Measurements from ENCODE around the gene SOX13.

SOX13 gene

GRCh38 chr1:204154568-204155255 is 81.8 kb downstream of the SOX13 start:
- no peak for DNase-seq

DNA sequence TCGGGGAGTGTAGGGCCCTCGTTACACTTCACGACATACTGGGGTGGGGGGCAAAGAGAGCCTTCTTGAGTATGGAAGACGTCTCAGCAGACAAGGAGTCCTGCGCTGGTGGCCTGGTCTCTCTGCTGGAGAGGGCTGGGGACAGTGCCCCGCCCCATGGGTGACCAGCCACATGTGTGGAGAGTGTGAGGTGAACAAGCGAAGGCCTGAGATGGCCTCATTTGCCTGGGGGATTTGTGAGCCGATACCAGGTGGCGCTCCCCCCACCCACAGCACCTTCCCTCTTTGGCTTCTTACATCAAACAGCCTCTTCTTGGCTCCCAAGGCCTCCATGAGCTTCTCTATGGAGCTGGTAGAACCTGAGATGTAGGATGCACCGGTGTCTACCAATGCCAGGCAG is 83.0 kb downstream of the SOX13 start:
- DNase-seq: no peak

GRCh38 chr1:204157962-204158361 is 85.0 kb downstream of the SOX13 start:
- no peak for DNase-seq

- DNase-seq: no peak
Observed at GRCh38 chr1:204161609-204162493, 88.9 kb downstream of the SOX13 start.

- peak; percentile 77 for DNase-seq
Observed at GRCh38 chr1:204162494-204163074, 89.7 kb downstream of the SOX13 start.

GRCh38 chr1:204166219-204166618 is 93.3 kb downstream of the SOX13 start, which contains the start of gene REN:
TSS of gene REN (minus strand) at chr1:204166337. CDS start at chr1:204166293, 44 bp downstream.
- DNase-seq: no peak

GRCh38 chr1:204167730-204168129 is 94.8 kb downstream of the SOX13 start:
- DNase-seq: no peak

DNA sequence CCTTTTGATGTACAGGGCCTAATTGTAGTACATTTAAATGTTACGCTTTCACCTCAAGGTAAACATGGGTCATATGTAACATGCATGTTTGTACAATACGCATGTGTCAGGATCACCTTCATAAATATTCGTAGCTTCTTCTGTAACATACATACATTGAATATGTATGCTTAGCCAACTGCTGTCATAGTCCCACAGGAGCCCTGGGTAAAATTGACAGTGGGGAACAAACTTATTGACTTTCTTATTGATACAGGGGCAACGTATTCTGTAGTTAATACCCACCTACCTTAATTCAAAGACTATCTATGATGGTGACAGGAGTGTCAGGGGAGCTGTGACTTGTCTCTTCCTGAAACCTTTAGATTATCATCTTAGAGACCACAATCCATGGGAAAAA is 96.9 kb downstream of the SOX13 start:
- no peak for DNase-seq

DNA sequence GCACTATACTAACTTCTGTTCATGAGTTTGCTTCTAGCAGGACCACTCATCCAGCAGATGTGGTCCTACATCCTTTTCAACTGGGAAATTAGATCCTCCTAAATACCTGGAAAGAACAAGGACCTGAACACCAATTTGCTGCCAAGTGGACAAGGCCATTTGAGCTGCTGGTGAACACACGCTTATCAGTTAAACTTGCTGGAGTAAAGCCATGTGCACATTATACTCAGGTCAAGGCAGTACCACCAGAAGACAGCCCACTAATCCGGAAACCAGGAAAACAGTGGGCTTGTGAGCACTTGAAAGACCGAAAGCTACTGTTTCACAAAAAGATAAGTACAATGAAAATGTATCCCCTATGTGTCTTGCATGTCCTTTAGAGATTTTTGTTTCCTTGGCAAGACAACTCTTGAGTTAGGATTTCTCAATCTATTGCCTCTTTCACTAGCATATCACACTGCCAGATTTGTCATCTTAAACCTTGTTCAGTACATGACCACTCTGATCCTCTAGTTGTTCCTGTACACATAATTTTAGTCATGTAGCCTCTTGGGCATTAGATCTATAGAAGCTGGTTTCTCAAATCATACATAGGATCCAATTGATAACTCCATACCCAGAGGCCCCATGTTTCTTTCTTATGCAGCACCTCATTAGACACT is 97.7 kb downstream of the SOX13 start:
- no peak for DNase-seq

- no peak for DNase-seq
Observed at GRCh38 chr1:204171751-204172178, 98.8 kb downstream of the SOX13 start.

DNA sequence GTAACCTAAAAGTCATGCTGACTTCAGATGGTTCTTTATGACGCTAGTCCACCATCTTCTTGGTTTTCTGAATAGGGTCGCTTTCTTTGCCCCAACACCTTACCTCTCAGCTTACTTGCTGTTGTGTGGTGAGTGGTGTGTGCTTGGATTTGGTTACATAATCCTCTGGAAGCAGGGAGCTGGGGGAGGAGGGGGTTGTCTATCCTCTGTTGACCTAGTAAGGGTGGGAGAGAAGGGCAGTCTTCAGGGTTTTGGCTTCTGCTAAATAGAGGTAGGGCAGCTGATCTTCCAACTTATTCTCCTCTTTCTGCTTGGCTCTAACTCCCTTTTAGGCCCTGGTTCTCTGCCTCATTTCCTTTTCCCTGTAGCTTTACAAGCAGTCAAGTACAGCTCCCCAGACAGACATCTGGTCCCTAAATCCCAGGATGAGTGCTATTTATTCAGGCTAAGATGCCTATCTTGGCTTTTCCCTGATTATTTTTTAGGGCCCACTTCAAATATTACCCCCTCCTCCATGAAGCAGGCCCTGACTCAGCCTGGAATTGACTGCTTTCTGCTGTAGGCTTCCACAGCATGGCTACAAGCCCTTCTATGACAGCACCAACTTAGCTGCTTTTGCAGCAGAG is 99.6 kb downstream of the SOX13 start:
- DNase-seq: no peak

GRCh38 chr1:204174958-204175357 is 102.0 kb downstream of the SOX13 start:
- no peak for DNase-seq

- DNase-seq: no peak
Observed at GRCh38 chr1:204176049-204176448, 103.1 kb downstream of the SOX13 start.

GRCh38 chr1:204177133-204177532 is 104.2 kb downstream of the SOX13 start:
- DNase-seq: peak; percentile 86
